CD4-positive, CD25-positive, alpha-beta regulatory T cell (primary cell): Measurements from ENCODE around the gene RAB18. TPM values are rescaled to one million over a fixed set of nuclear protein-coding genes. Genes with fewer than 3 reads are reported as not detected.
"Not testable (repeated sequence)": the region's sequence is repeated elsewhere in the genome, so short reads cannot be mapped to it uniquely, and the experiment has no call there.

Experiments
- ATAC-seq, 2 donors: fragments of 150-1000 bp; cut with Tn5 transposase; one replicate each; pipeline ENCODE4 v1.10.0; 2021; ENCODE audit warnings: low read depth in 2 of 2, moderate number of reproducible peaks in 2 of 2, moderate library complexity in 1 of 2
- DNase-seq, 3 donors: peaks; one replicate each; pipeline versions ENCODE4 v3.0.0 to v3.0.0-alpha.2; 2012 to 2022; ENCODE audit warnings: mixed read lengths in 1 of 3
- H3K27ac ChIP-seq: one replicate; pipeline ENCODE4 v1.7.0; 2013; ENCODE audit warnings: mild to moderate bottlenecking, low read length; ENCODE audit not compliant: insufficient read depth, poor library complexity, severe bottlenecking
- H3K27me3 ChIP-seq: one replicate; pipeline ENCODE4 v1.7.0; 2013; ENCODE audit warnings: low read length; ENCODE audit not compliant: control insufficient read depth, insufficient read depth
- H3K36me3 ChIP-seq: one replicate; pipeline ENCODE4 v1.7.0; 2013; ENCODE audit warnings: mild to moderate bottlenecking, low read length, moderate library complexity; ENCODE audit not compliant: control insufficient read depth, insufficient read depth
- H3K4me1 ChIP-seq: 2 replicates; pipeline ENCODE4 v1.7.0; 2013; ENCODE audit warnings: mild to moderate bottlenecking, low read length; ENCODE audit not compliant: insufficient read depth, control insufficient read depth, poor library complexity, severe bottlenecking
- H3K4me3 ChIP-seq: one replicate; pipeline ENCODE4 v1.7.0; 2013; ENCODE audit warnings: low read depth, mild to moderate bottlenecking, low read length, moderate library complexity
- H3K9me3 ChIP-seq, 2 experiments: 1 replicate in 1 of 2; 2 replicates in 1 of 2; pipeline ENCODE4 v1.7.0; 2013; ENCODE audit warnings: low read length in 2 of 2, mild to moderate bottlenecking in 1 of 2, moderate library complexity in 1 of 2; ENCODE audit not compliant: control insufficient read depth in 2 of 2
- H3K27ac Mint-ChIP-seq, 3 donors: one replicate each; pipeline ENCODE4 v1.8.0; 2020 to 2022; ENCODE audit warnings: mild to moderate bottlenecking in 3 of 3, mixed read lengths in 3 of 3, moderate library complexity in 2 of 3
- H3K27me3 Mint-ChIP-seq: one replicate; pipeline ENCODE4 v1.8.0; 2022; ENCODE audit warnings: mild to moderate bottlenecking, mixed read lengths
- H3K36me3 Mint-ChIP-seq: one replicate; pipeline ENCODE4 v1.8.0; 2020; ENCODE audit warnings: mixed read lengths
- H3K4me1 Mint-ChIP-seq, 4 donors: one replicate each; pipeline ENCODE4 v1.8.0; 2020 to 2022; ENCODE audit warnings: mixed read lengths in 4 of 4, mild to moderate bottlenecking in 1 of 4
- H3K4me3 Mint-ChIP-seq, 4 donors: one replicate each; pipeline ENCODE4 v1.8.0; 2020 to 2022; ENCODE audit warnings: mild to moderate bottlenecking in 4 of 4, mixed read lengths in 4 of 4, moderate library complexity in 3 of 4
- H3K9me3 Mint-ChIP-seq, 7 donors: one replicate each; pipeline ENCODE4 v1.8.0; 2020 to 2022; ENCODE audit warnings: mixed read lengths in 7 of 7, mild to moderate bottlenecking in 3 of 7, moderate library complexity in 2 of 7
- polyA plus RNA-seq, 4 donors: library from polyadenylated mRNA; unstranded; fragments of 300-500 nt; fragmentation: Illumina TruSeq; gene quantifications; one replicate each; pipeline ENCODE4 v1.2.3, GENCODE V29; 2021
- total RNA-seq: library from RNA; stranded (reverse); gene quantifications from one replicate; pipeline ENCODE4 v1.2.3, GENCODE V29; 2022

RAB18 gene
- total and polyA plus RNA-seq, 5 donors from 2014 or later = 73.4 to 110 (median 84.3) TPM

DNA sequence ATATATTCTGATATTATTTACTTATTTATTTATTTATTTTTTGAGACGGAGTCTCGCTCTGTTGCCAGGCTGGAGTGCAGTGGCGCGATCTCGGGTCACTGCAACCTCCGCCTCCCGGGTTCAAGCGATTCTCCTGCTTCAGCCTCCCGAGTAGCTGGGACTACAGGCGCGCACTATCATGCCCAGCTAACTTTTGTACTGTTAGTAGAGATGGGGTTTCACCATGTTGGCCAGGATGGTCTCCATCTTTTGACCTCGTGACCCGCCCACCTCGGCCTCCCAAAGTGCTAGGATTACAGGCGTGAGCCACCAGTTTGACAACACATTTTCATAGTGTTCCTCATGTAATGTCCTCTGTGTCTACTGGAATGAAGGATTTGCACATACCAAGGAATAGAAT, 1.4 kb downstream of the RAB18 start:
- H3K36me3 Mint-ChIP-seq = peaks cover 20% of the 10 kb centered on the region
- Histone ChIP-seq H3K4me3 (peak overlapping the region; percentile 69), H3K4me1 (peaks cover 43% of the 10 kb centered on the region), H3K36me3 (peaks cover 11% of the 10 kb centered on the region)
- ATAC-seq, H3K9me3 Mint-ChIP-seq, H3K9me3 ChIP-seq, DNase-seq, H3K27me3 Mint-ChIP-seq, H3K27ac ChIP-seq, H3K27me3 ChIP-seq: not testable (repeated sequence)
- peak overlapping the region in 2 of 3 donors; percentile 11 to 58 for H3K27ac Mint-ChIP-seq
- H3K4me3 Mint-ChIP-seq = peak overlapping the region; percentile 45 to 92 (median 84)
- peaks cover 40 to 68% (median 53%) of the 10 kb centered on the region in 4 donors for H3K4me1 Mint-ChIP-seq

DNA sequence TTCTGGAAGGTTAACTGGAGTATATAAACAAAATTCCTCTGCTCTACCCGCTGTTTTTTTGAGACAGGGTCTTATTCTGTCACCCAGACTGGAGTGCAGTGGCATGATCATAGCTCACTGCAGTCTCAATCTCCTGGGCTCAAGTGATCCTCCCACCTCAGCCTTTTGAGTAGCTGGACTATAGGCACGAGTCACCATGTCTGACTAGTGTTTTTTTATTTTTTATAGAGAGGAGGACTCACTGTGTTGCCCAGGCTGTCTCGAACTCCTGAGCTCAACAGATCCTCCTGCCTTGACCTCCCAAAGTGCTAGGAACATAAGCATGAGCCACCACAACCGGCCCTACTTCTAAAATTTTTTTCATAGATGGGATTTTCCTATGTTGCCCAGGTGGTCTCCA, 2.2 kb downstream of the RAB18 start:
- H3K27ac Mint-ChIP-seq = peak overlapping the region in 1 of 3 donors; percentile 11
- no peak for DNase-seq
- H3K4me1 Mint-ChIP-seq = peaks cover 41 to 71% (median 56%) of the 10 kb centered on the region in 4 donors
- H3K27me3 Mint-ChIP-seq = no peaks in the 10 kb centered on the region
- no peaks in the 10 kb centered on the region for H3K9me3 ChIP-seq
- H3K9me3 Mint-ChIP-seq = peaks cover 0 to 1% (median 0%) of the 10 kb centered on the region in 7 donors
- H3K4me3 ChIP-seq = peak overlapping the region; percentile 69
- peaks cover 24% of the 10 kb centered on the region for H3K36me3 Mint-ChIP-seq
- no peak overlapping the region for H3K27ac ChIP-seq
- H3K4me3 Mint-ChIP-seq = peak overlapping the region; percentile 45 to 88 (median 84)
- peaks cover 18% of the 10 kb centered on the region for H3K36me3 ChIP-seq
- no peak for ATAC-seq
- peaks cover 43% of the 10 kb centered on the region for H3K4me1 ChIP-seq
- no peaks in the 10 kb centered on the region for H3K27me3 ChIP-seq

DNA sequence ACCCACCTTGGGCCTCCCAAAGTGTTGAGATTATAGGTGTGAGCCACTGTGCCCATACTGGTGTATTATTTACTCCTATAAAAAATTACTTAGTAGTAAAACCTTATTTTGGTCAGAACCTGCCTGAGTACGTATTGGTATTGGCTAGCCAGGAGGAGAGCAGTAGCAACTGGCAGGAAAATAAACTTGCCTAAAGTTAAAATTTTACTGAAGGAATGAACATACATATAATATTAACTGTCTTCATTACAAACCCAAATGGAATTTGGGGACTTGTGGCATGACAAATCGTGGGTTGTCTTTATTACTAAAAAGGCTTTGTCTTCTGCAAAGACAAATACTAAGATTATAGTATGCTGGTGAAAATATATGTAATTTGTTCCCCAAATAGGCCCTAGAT, 8.4 kb downstream of the RAB18 start:
- peaks cover 53 to 84% (median 62%) of the 10 kb centered on the region in 4 donors for H3K4me1 Mint-ChIP-seq
- Histone ChIP-seq H3K9me3 (no peaks in the 10 kb centered on the region), H3K27ac (no peak overlapping the region), H3K36me3 (peaks cover 36% of the 10 kb centered on the region), H3K4me1 (peaks cover 26% of the 10 kb centered on the region), H3K4me3 (no peak overlapping the region), H3K27me3 (no peaks in the 10 kb centered on the region)
- H3K9me3 Mint-ChIP-seq = no peaks in the 10 kb centered on the region
- H3K27ac Mint-ChIP-seq = peak overlapping the region in 1 of 3 donors; percentile 4
- ATAC-seq = no peak
- DNase-seq = no peak
- peak overlapping the region in 1 of 4 donors; percentile 24 for H3K4me3 Mint-ChIP-seq
- peaks cover 38% of the 10 kb centered on the region for H3K36me3 Mint-ChIP-seq
- H3K27me3 Mint-ChIP-seq = no peaks in the 10 kb centered on the region

DNA sequence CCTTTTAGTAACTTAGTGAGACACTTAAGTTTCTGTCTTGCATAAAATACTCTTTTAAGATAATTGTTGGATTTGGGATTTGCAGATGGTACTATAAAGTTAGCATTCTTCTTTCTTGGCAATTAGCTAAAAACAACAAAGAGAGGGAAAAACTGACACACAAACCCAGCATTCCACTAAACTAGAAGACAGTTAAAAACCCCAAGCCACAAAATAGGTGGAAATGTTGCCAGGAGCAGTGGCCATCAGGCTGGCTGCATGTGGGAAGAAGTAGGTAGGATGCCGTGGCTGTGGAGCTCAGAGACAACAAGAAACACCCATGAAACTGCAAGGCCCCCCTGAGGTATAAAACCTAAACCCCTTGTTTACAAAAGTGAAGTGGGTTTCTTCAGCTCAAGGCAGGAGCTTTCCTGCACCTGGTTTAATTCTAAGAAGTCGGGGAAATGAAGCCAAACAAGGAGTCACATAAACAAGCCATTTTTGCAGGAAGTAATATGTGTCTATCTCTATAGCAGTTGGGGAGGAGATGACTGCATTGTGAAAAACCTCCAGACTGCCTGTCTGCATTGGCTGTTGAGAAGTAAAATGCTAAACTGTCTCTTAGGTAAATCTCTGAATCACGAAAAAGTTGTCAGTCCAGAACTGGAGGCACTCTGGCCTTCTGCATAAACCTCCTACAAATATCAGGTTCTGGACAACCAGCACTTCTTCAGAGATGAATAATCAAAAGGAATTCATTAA, 9.5 kb downstream of the RAB18 start:
- Mint-ChIP-seq H3K36me3 (peaks cover 32% of the 10 kb centered on the region), H3K27ac (peak overlapping the region; percentile 3 to 50 (median 13)), H3K4me3 (peak overlapping the region in 3 of 4 donors; percentile 13 to 21 (median 13)), H3K9me3 (no peaks in the 10 kb centered on the region), H3K4me1 (peaks cover 54 to 85% (median 64%) of the 10 kb centered on the region in 4 donors), H3K27me3 (no peaks in the 10 kb centered on the region)
- Histone ChIP-seq H3K9me3 (no peaks in the 10 kb centered on the region), H3K27me3 (no peaks in the 10 kb centered on the region), H3K27ac (no peak overlapping the region), H3K4me3 (peak overlapping the region; percentile 45), H3K4me1 (peaks cover 23% of the 10 kb centered on the region), H3K36me3 (peaks cover 36% of the 10 kb centered on the region)
- ATAC-seq (peak; percentile 55 to 71), DNase-seq (peak in 1 of 3 donors; percentile 84)

- peaks cover 36% of the 10 kb centered on the region for H3K36me3 ChIP-seq
- peaks cover 23% of the 10 kb centered on the region for H3K4me1 ChIP-seq
- H3K27me3 ChIP-seq = no peaks in the 10 kb centered on the region
- peaks cover 32% of the 10 kb centered on the region for H3K36me3 Mint-ChIP-seq
- peak overlapping the region in 3 of 4 donors; percentile 7 to 21 (median 13) for H3K4me3 Mint-ChIP-seq
- DNase-seq (no peak), ATAC-seq (no peak)
- H3K27ac Mint-ChIP-seq = peak overlapping the region in 1 of 3 donors; percentile 13
- H3K27me3 Mint-ChIP-seq = no peaks in the 10 kb centered on the region
- no peaks in the 10 kb centered on the region for H3K9me3 Mint-ChIP-seq
- peaks cover 52 to 84% (median 62%) of the 10 kb centered on the region in 4 donors for H3K4me1 Mint-ChIP-seq
- H3K27ac ChIP-seq = no peak overlapping the region
- no peaks in the 10 kb centered on the region for H3K9me3 ChIP-seq
- H3K4me3 ChIP-seq = no peak overlapping the region
These were observed 10.1 kb downstream of the RAB18 start for GRCh38 chr10:27514243-27514642.

- no peak overlapping the region for H3K27ac Mint-ChIP-seq
- peaks cover 5% of the 10 kb centered on the region for H3K36me3 ChIP-seq
- ATAC-seq = no peak
These were observed 14.2 kb downstream of the RAB18 start for GRCh38 chr10:27518261-27518660.

DNA sequence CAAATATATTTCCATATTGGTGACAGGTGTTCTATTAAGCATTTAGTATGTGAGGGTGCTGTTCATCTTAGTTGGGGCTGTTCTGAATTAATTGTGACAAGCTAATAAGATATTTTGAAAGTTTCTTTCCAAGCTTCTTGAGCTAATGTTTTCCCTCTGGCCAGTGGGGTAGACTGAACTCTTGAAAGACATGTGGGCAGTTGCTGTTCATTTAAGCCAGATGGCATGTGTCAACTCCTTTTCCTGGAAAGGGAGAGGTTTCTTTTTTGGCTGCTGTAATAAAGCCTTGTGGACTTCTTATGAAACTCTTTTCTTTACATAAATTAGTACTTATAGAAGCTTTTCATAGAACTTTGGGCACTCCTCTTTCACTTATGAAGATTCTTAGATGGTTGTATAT, 21.7 kb downstream of the RAB18 start:
- Mint-ChIP-seq H3K27me3 (no peaks in the 10 kb centered on the region), H3K4me3 (no peak overlapping the region), H3K4me1 (peaks cover 55 to 78% (median 69%) of the 10 kb centered on the region in 4 donors), H3K9me3 (no peaks in the 10 kb centered on the region), H3K36me3 (peaks cover 3% of the 10 kb centered on the region), H3K27ac (no peak overlapping the region)
- ATAC-seq (no peak), DNase-seq (peak in 1 of 3 donors; percentile 63)
- Histone ChIP-seq H3K4me1 (peaks cover 10% of the 10 kb centered on the region), H3K9me3 (no peaks in the 10 kb centered on the region), H3K36me3 (peaks cover 8% of the 10 kb centered on the region), H3K4me3 (no peak overlapping the region), H3K27ac (no peak overlapping the region), H3K27me3 (no peaks in the 10 kb centered on the region)

More at GRCh38 chr10:27518261-27518660, 14.2 kb downstream of the RAB18 start:
- Mint-ChIP-seq H3K36me3 (peaks cover 15% of the 10 kb centered on the region), H3K4me1 (peaks cover 49 to 90% (median 64%) of the 10 kb centered on the region in 4 donors), H3K27me3 (no peaks in the 10 kb centered on the region), H3K9me3 (peaks cover 0 to 1% (median 0%) of the 10 kb centered on the region in 7 donors), H3K4me3 (peak overlapping the region in 1 of 4 donors; percentile 48)
- Histone ChIP-seq H3K27me3 (no peaks in the 10 kb centered on the region), H3K4me3 (peak overlapping the region; percentile 1), H3K4me1 (peaks cover 19% of the 10 kb centered on the region), H3K9me3 (no peaks in the 10 kb centered on the region), H3K27ac (no peak overlapping the region)
- no peak for DNase-seq
